SU-DHL-6 (cell line): ENCODE data around the gene RPL39L.

Experiments
- H2AFZ ChIP-seq: fragments of 200-600 bp; sonication (generic); 2 replicates; pipeline ENCODE4 v1.6.1; 2014; ENCODE audit warnings: low read depth, mild to moderate bottlenecking, moderate library complexity, mixed read lengths, antibody characterized with exemption, low read length; ENCODE audit not compliant: severe bottlenecking
- H3F3A ChIP-seq: fragments of 200-600 bp; shearing (Covaris generic); 2 replicates; pipeline ENCODE4 v1.6.0; 2016; ENCODE audit warnings: antibody characterized with exemption, mild to moderate bottlenecking; ENCODE audit not compliant: insufficient read depth
- H3K27ac ChIP-seq: fragments of 200-600 bp; sonication (generic); 2 replicates; pipeline ENCODE4 v1.5.1; 2016; ENCODE audit warnings: low read depth, mild to moderate bottlenecking, low read length, moderate library complexity, mixed read lengths
- H3K27me3 ChIP-seq: fragments of 200-600 bp; sonication (generic), shearing (Covaris generic); 2 replicates; pipeline ENCODE4 v1.6.0; 2014; ENCODE audit warnings: mild to moderate bottlenecking, low read length
- H3K36me3 ChIP-seq: fragments of 200-600 bp; sonication (generic); 2 replicates; pipeline ENCODE4 v1.6.1; 2014; ENCODE audit warnings: mild to moderate bottlenecking, low read length, mixed read lengths
- H3K4me2 ChIP-seq: fragments of 300-600, 200-600 bp; shearing (Covaris generic), sonication (generic); 2 replicates; pipeline ENCODE4 v1.6.0; 2014; ENCODE audit warnings: low read length, low read depth, mild to moderate bottlenecking; ENCODE audit not compliant: poor library complexity, severe bottlenecking
- H3K4me3 ChIP-seq: fragments of 200-600 bp; sonication (generic); 2 replicates; pipeline ENCODE4 v1.5.1; 2014; ENCODE audit warnings: antibody characterized with exemption, low read length, mild to moderate bottlenecking, mixed read lengths; ENCODE audit not compliant: insufficient read depth, poor library complexity, severe bottlenecking
- H3K79me2 ChIP-seq: fragments of 200-600 bp; sonication (generic); 2 replicates; pipeline ENCODE4 v1.6.1; 2014; ENCODE audit warnings: mild to moderate bottlenecking, low read length, moderate library complexity; ENCODE audit not compliant: insufficient read depth
- H3K9ac ChIP-seq: fragments of 200-600 bp; sonication (generic); 2 replicates; pipeline ENCODE4 v1.7.0; 2014; ENCODE audit warnings: mild to moderate bottlenecking, low read length
- H3K9me2 ChIP-seq: fragments of 200-600 bp; sonication (generic); replicated peaks from 2 replicates; pipeline ENCODE4 v1.6.1; 2014; ENCODE audit warnings: low read length; ENCODE audit not compliant: insufficient read depth
- H3K9me3 ChIP-seq: fragments of 200-600 bp; sonication (generic); 2 replicates; pipeline ENCODE4 v1.6.1; 2014; ENCODE audit warnings: low read length, mixed read lengths; ENCODE audit not compliant: insufficient read depth
- H4K20me1 ChIP-seq: fragments of 200-600 bp; sonication (generic); 2 replicates; pipeline ENCODE4 v1.6.1; 2014; ENCODE audit warnings: low read depth, mild to moderate bottlenecking, antibody characterized with exemption, low read length, moderate library complexity, mixed read lengths
- EZH2phosphoT487 ChIP-seq: fragments of 200-600 bp; sonication (generic), shearing (Covaris generic); conservative IDR thresholded peaks from 2 replicates; pipeline ENCODE4 v1.6.1; 2018; ENCODE audit warnings: mild to moderate bottlenecking, antibody characterized with exemption, low read length, moderate library complexity, mixed read lengths
- TF ChIP-seq, protein P1 (sequence below): fragments of 200-600 bp; sonication (generic); IDR thresholded peaks from one replicate; pipeline ENCODE4 v1.5.1; 2017; ENCODE audit warnings: antibody characterized with exemption, mild to moderate bottlenecking, low read length, moderate library complexity; ENCODE audit not compliant: insufficient read depth, poor library complexity, severe bottlenecking

RPL39L gene

DNA sequence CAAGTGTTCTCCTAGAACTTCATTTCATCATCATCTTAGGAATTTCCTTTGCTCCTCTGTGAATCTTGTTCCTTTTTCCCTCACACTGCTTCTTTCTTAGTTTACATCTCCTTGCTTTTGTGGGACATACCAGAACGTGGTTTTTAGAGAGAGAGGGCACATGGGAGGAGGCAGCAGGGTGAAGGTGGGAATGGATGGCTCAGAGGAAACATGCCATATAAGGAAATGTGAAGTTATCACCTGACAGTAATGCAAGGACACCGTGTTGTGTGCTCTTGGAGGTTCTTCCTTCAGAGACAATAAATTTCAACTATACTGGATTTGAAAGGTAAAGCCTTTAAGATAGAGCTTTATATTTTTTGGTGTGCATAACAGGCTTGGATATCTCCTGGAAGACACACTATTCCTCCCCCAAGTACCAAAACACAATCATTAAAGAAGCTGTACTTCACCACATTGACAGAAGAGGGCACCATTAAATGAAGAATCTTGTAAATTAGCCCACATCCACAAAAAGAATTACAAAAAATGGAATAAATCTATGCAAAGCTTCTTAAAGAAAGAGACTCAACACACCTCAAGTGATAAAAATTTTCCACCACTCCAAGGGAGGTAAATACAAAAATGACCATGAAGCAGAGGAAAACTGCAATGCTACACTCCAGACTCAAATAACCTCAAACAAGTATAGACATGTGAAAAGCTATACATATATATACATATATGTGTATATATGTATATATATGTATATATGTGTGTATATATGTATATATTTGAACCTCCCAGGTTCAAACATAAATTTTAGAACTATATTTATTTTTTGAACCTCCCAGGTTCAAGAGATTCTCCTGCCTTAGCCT is 26.1 kb downstream of the RPL39L start:
- H3K79me2 ChIP-seq: no peaks in the 10 kb centered on the region
- H2AFZ ChIP-seq: no peak overlapping the region
- no peaks in the 10 kb centered on the region for H3F3A ChIP-seq
- no peak for TF ChIP-seq EZH2phosphoT487
- TF ChIP-seq, protein P1, sequence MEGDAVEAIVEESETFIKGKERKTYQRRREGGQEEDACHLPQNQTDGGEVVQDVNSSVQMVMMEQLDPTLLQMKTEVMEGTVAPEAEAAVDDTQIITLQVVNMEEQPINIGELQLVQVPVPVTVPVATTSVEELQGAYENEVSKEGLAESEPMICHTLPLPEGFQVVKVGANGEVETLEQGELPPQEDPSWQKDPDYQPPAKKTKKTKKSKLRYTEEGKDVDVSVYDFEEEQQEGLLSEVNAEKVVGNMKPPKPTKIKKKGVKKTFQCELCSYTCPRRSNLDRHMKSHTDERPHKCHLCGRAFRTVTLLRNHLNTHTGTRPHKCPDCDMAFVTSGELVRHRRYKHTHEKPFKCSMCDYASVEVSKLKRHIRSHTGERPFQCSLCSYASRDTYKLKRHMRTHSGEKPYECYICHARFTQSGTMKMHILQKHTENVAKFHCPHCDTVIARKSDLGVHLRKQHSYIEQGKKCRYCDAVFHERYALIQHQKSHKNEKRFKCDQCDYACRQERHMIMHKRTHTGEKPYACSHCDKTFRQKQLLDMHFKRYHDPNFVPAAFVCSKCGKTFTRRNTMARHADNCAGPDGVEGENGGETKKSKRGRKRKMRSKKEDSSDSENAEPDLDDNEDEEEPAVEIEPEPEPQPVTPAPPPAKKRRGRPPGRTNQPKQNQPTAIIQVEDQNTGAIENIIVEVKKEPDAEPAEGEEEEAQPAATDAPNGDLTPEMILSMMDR: peak; percentile 61
- no peaks in the 10 kb centered on the region for H3K27me3 ChIP-seq
- no peaks in the 10 kb centered on the region for H3K36me3 ChIP-seq
- H3K9me3 ChIP-seq: no peaks in the 10 kb centered on the region
- H3K9ac ChIP-seq: no peak overlapping the region
- no peaks in the 10 kb centered on the region for H4K20me1 ChIP-seq
- no peak overlapping the region for H3K4me3 ChIP-seq
- H3K27ac ChIP-seq: no peak overlapping the region
- no peaks in the 10 kb centered on the region for H3K9me2 ChIP-seq
- no peak overlapping the region for H3K4me2 ChIP-seq

DNA sequence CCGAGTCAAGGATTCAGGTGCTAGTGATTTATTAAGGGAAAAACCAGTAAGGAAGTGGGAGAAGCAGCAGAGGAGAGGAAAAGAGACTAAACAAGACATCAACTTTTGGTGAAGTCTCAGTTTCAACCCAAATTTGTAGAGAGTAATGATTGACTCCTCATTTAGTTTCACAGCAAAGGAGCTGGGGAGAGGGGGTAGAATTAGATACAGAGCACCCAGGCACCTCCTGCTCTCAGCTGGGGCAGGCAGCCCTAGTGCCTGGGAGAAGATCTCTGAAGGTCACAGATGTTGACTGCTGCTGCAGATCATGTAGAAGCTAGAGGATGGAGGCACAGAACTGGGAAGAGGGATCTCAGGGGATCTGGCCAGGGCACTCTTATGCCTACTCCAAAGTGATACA is 29.1 kb downstream of the RPL39L start:
- H3K79me2 ChIP-seq: no peaks in the 10 kb centered on the region
- H3K4me3 ChIP-seq: no peak overlapping the region
- H3K36me3 ChIP-seq: no peaks in the 10 kb centered on the region
- H3K9me3 ChIP-seq: no peaks in the 10 kb centered on the region
- H3K27me3 ChIP-seq: no peaks in the 10 kb centered on the region
- H3K27ac ChIP-seq: no peak overlapping the region
- H3K9me2 ChIP-seq: no peaks in the 10 kb centered on the region
- no peak overlapping the region for H3K9ac ChIP-seq
- no peak overlapping the region for H3K4me2 ChIP-seq
- H4K20me1 ChIP-seq: no peaks in the 10 kb centered on the region
- TF ChIP-seq, protein P1: no peak
- no peak for TF ChIP-seq EZH2phosphoT487
- no peaks in the 10 kb centered on the region for H3F3A ChIP-seq
- no peak overlapping the region for H2AFZ ChIP-seq

DNA sequence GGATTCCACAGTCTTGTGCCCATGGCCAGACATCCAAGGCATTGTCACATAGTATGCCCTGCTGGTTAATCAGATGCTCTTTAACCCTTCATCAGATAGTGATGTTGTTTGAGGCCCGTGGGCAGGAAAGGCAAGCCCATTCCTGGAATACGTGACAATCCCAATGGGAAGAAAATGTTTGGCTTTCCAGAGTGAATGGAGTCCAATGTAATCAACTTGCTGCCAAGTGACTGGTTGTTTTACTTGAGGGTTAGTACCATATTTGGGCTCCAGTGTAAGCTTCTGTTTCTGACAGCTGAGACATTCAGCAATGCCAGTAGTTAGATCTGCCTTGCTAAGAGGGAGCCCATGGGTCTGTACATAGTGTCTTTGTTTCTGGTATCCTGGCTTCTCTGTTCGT is 31.3 kb downstream of the RPL39L start:
- Histone ChIP-seq H3K9me2 (no peaks in the 10 kb centered on the region), H3K9ac (no peak overlapping the region), H3K4me3 (no peak overlapping the region), H3K79me2 (no peaks in the 10 kb centered on the region), H3K4me2 (no peak overlapping the region), H4K20me1 (no peaks in the 10 kb centered on the region), H3K27ac (no peak overlapping the region), H3K36me3 (no peaks in the 10 kb centered on the region), H3K27me3 (no peaks in the 10 kb centered on the region), H3F3A (no peaks in the 10 kb centered on the region), H3K9me3 (no peaks in the 10 kb centered on the region), H2AFZ (no peak overlapping the region)
- no peak for TF ChIP-seq EZH2phosphoT487
- TF ChIP-seq, protein P1: no peak
